Stimulated activated CD4-positive, alpha-beta T cell treated with anti-CD3 and anti-CD28 coated beads, TNF-alpha, amount 100 ng/mL, for 4 hours (primary cell): ENCODE measurements around the gene TCAF1.
"Not testable (repeated sequence)": the region's sequence is repeated elsewhere in the genome, so short reads cannot be mapped to it uniquely, and the experiment has no call there.

Source experiments
- DNase-seq, 3 experiments: peaks; one replicate each; pipeline ENCODE4 v3.0.0-alpha.2; 2020; ENCODE audit warnings: low read depth in 3 of 3

TCAF1 gene

GRCh38 chr7:143850682-143851081, 51.3 kb downstream of the TCAF1 start:
- no peak for DNase-seq

GRCh38 chr7:143849785-143850479, 52.0 kb downstream of the TCAF1 start:
- DNase-seq, result no peak

GRCh38 chr7:143848192-143848591, 53.8 kb downstream of the TCAF1 start:
- no peak for DNase-seq

GRCh38 chr7:143846692-143847091, 55.3 kb downstream of the TCAF1 start:
- DNase-seq, result no peak

GRCh38 chr7:143841696-143842095, 60.3 kb downstream of the TCAF1 start:
- not testable (repeated sequence) for DNase-seq

- DNase-seq, result not testable (repeated sequence)
These were observed 61.9 kb downstream of the TCAF1 start for GRCh38 chr7:143840062-143840461.

- peak; percentile 89 to 96 (median 90) for DNase-seq
These were observed 64.8 kb downstream of the TCAF1 start for GRCh38 chr7:143837223-143837622.

GRCh38 chr7:143836622-143837021, 65.4 kb downstream of the TCAF1 start:
- DNase-seq, result peak; percentile 79 to 89 (median 85)

GRCh38 chr7:143836088-143836487, 65.9 kb downstream of the TCAF1 start:
- not testable (repeated sequence) for DNase-seq

- DNase-seq, result not testable (repeated sequence)
These were observed 75.4 kb downstream of the TCAF1 start for GRCh38 chr7:143826578-143826977.

- DNase-seq, result not testable (repeated sequence)
These were observed 77.5 kb downstream of the TCAF1 start for GRCh38 chr7:143824295-143825135.

GRCh38 chr7:143823634-143824294, 78.2 kb downstream of the TCAF1 start:
- not testable (repeated sequence) for DNase-seq

- not testable (repeated sequence) for DNase-seq
These were observed 80.3 kb downstream of the TCAF1 start for GRCh38 chr7:143821392-143822277.

- DNase-seq, result not testable (repeated sequence)
These were observed 84.1 kb downstream of the TCAF1 start for GRCh38 chr7:143817873-143818272.

GRCh38 chr7:143816471-143817133, 85.4 kb downstream of the TCAF1 start:
- not testable (repeated sequence) for DNase-seq

GRCh38 chr7:143810639-143811038, 91.3 kb downstream of the TCAF1 start:
- DNase-seq, result not testable (repeated sequence)

GRCh38 chr7:143806664-143807071, 95.3 kb downstream of the TCAF1 start:
- not testable (repeated sequence) for DNase-seq
